HG03095 (cell line): ENCODE data around the gene STK32A.
"Not testable (repeated sequence)": the region's sequence is repeated elsewhere in the genome, so short reads cannot be mapped to it uniquely, and the experiment has no call there.

ENCODE experiments used
- ATAC-seq: cut with Tn5 transposase; IDR thresholded peaks from one replicate; pipeline ENCODE4 v1.9.1; 2021; ENCODE audit warnings: moderate library complexity; ENCODE audit not compliant: unreplicated experiment

The STK32A gene

GRCh38 chr5:147341345-147341744 is 106.5 kb downstream of the STK32A start:
- no peak for ATAC-seq

- no peak for ATAC-seq
Measured at GRCh38 chr5:147344861-147345260, 110.0 kb downstream of the STK32A start.

- ATAC-seq: no peak
Measured at GRCh38 chr5:147346006-147346561, 111.3 kb downstream of the STK32A start.

GRCh38 chr5:147348046-147348445 is 113.2 kb downstream of the STK32A start:
- ATAC-seq: no peak

GRCh38 chr5:147348451-147348850 is 113.6 kb downstream of the STK32A start:
- ATAC-seq: no peak

GRCh38 chr5:147349241-147349640 is 114.4 kb downstream of the STK32A start:
- ATAC-seq: no peak

- no peak for ATAC-seq
Measured at GRCh38 chr5:147359101-147359500, 124.3 kb downstream of the STK32A start.

GRCh38 chr5:147359581-147359980 is 124.8 kb downstream of the STK32A start:
- no peak for ATAC-seq

GRCh38 chr5:147360816-147361215 is 126.0 kb downstream of the STK32A start:
- ATAC-seq: no peak

GRCh38 chr5:147361441-147362175 is 126.8 kb downstream of the STK32A start:
- ATAC-seq: no peak

GRCh38 chr5:147367381-147367780 is 132.6 kb downstream of the STK32A start:
- ATAC-seq: not testable (repeated sequence)

- no peak for ATAC-seq
Measured at GRCh38 chr5:147369742-147370374, 135.0 kb downstream of the STK32A start.

- ATAC-seq: no peak
Measured at GRCh38 chr5:147371290-147371689, 136.5 kb downstream of the STK32A start.

GRCh38 chr5:147372191-147372590 is 137.4 kb downstream of the STK32A start:
- ATAC-seq: no peak

GRCh38 chr5:147373328-147373727 is 138.5 kb downstream of the STK32A start:
- no peak for ATAC-seq

GRCh38 chr5:147375151-147375550 is 140.3 kb downstream of the STK32A start:
- no peak for ATAC-seq

GRCh38 chr5:147377682-147378081 is 142.9 kb downstream of the STK32A start:
- ATAC-seq: no peak

- no peak for ATAC-seq
Measured at GRCh38 chr5:147381555-147381954, 146.7 kb downstream of the STK32A start.

- ATAC-seq: no peak
Measured at GRCh38 chr5:147382776-147383175, 147.9 kb downstream of the STK32A start.

GRCh38 chr5:147384346-147385193 is 149.7 kb downstream of the STK32A start:
- ATAC-seq: peak; percentile 53

GRCh38 chr5:147387109-147387508 is 152.3 kb downstream of the STK32A start:
- no peak for ATAC-seq
